GM10266 (cell line): ENCODE data around the gene RASAL1.
A peak's percentile ranks its signal among the peaks of the same experiment; 100 is the strongest.

Experiments
- DNase-seq: peaks from one replicate; pipeline ENCODE4 v3.0.0; 2012; ENCODE audit errors: extremely low spot score
- CTCF ChIP-seq: IDR thresholded peaks from 2 replicates; pipeline ENCODE4 v1.5.1; 2012; ENCODE audit warnings: mild to moderate bottlenecking, low read depth; ENCODE audit not compliant: control insufficient read depth, insufficient read depth; ENCODE audit errors: missing control alignments

RASAL1 gene

GRCh38 chr12:113058553-113058952, 77.0 kb downstream of the RASAL1 start:
- DNase-seq = peak; percentile 20
- TF ChIP-seq CTCF = no peak

GRCh38 chr12:113057565-113058485, 77.7 kb downstream of the RASAL1 start:
- peak; percentile 32 for DNase-seq
- TF ChIP-seq CTCF = no peak

DNA sequence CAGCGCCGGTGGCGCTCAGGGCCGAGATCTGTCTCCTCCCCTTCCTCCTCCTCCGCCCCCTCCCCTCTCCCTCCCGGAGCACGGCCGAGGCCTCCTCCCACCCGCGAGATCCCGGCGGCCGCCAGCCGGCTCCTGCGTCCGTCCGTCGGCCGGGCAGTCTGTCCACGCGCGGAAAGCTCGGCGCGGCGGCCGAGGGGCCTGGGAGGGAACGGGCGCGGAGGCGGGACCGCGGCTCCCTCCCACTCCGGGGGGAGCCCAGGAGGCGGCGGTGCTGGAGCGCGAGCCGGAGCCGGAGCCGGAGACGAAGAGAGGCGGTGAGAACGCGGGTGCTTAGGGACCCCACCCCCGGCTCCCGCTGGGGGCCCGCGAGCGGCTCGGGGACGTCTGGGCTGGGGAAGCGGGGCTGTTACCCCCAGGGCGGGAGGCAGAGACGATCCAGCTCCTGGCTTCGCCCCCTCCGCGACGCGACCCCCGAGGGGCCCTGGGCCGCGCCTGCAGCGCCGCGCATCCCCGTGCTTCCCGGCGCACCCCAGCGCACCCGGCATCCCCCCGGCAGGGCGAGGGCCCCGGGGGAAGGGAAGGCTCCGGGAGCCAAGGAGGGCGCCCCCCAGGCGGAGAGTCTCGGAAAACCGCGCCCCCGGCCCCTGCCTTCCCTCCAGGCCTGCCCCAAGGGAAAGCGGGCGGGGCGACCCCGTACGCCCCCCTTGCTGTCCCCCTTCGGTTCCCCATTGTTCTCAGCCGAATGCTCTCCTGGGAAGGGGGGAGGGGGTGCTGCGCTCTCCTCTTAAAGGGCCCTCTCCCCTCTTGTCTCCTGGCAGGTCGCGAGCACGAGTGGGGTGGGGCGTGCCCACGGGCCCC, 78.7 kb downstream of the RASAL1 start, which contains the start of gene DTX1:
Gene DTX1, plus strand, starts transcription at position 100 of the 858 bp plus-strand sequence. CDS start 1,463 bp downstream, outside the sequence.
- DNase-seq = peak; percentile 62

DNA sequence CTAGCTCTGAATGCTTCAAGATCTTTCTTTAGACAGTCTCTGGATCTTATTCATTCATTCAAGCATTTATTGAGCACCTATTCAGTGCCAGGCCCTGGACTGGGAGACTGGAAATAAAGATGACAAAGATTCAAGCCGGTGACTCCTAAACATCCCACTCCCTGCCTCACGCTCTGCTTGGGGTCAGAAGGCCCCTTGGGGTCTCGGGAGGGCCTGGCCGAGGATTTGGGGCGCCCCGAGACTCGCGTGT, 79.3 kb downstream of the RASAL1 start:
- no peak for DNase-seq
- no peak for TF ChIP-seq CTCF

More for the DNA sequence above, 78.7 kb downstream of the RASAL1 start, which contains the start of gene DTX1:
- TF ChIP-seq CTCF = peak; percentile 28

GRCh38 chr12:113055594-113056380, 79.8 kb downstream of the RASAL1 start:
- TF ChIP-seq CTCF = no peak
- DNase-seq = peak; percentile 36

GRCh38 chr12:113054948-113055486, 80.5 kb downstream of the RASAL1 start:
- DNase-seq = peak; percentile 16
- no peak for TF ChIP-seq CTCF
